KOPT-K1 (cell line): Measurements from ENCODE around the gene EREG.

Experiments used
- H3K27ac ChIP-seq: fragments of 200-600 bp; sonication (generic); 2 replicates; pipeline ENCODE4 v1.5.1; 2016; ENCODE audit warnings: antibody characterized with exemption, mild to moderate bottlenecking, low read depth, low read length; ENCODE audit not compliant: poor library complexity, severe bottlenecking
- H3K36me3 ChIP-seq: fragments of 200-600 bp; sonication (generic); 2 replicates; pipeline ENCODE4 v1.5.1; 2017; ENCODE audit warnings: antibody characterized with exemption, mild to moderate bottlenecking, low read length, moderate library complexity; ENCODE audit not compliant: insufficient read depth
- H3K9me3 ChIP-seq: fragments of 200-600 bp; sonication (generic); 2 replicates; pipeline ENCODE4 v1.5.1; 2017; ENCODE audit warnings: antibody characterized with exemption, low read length, mild to moderate bottlenecking; ENCODE audit not compliant: insufficient read depth, poor library complexity, severe bottlenecking

The EREG gene

GRCh38 chr4:74367656-74368290 lies 2.8 kb downstream of the EREG start:
- no peaks in the 10 kb centered on the region for H3K36me3 ChIP-seq
- no peaks in the 10 kb centered on the region for H3K9me3 ChIP-seq
- H3K27ac ChIP-seq = no peak overlapping the region

GRCh38 chr4:74368596-74368995 lies 3.7 kb downstream of the EREG start:
- H3K9me3 ChIP-seq = no peaks in the 10 kb centered on the region
- H3K36me3 ChIP-seq = no peaks in the 10 kb centered on the region
- no peak overlapping the region for H3K27ac ChIP-seq

- no peaks in the 10 kb centered on the region for H3K36me3 ChIP-seq
- H3K27ac ChIP-seq = no peak overlapping the region
- no peaks in the 10 kb centered on the region for H3K9me3 ChIP-seq
Observed at GRCh38 chr4:74369855-74370254, 4.9 kb downstream of the EREG start.

- Histone ChIP-seq H3K27ac (no peak overlapping the region), H3K36me3 (no peaks in the 10 kb centered on the region), H3K9me3 (no peaks in the 10 kb centered on the region)
Observed at GRCh38 chr4:74370912-74371311, 6.0 kb downstream of the EREG start.

GRCh38 chr4:74374128-74374527 lies 9.2 kb downstream of the EREG start:
- no peak overlapping the region for H3K27ac ChIP-seq
- H3K36me3 ChIP-seq = no peaks in the 10 kb centered on the region
- H3K9me3 ChIP-seq = no peaks in the 10 kb centered on the region

GRCh38 chr4:74374561-74375327 lies 9.8 kb downstream of the EREG start:
- H3K36me3 ChIP-seq = no peaks in the 10 kb centered on the region

GRCh38 chr4:74375824-74376426 lies 11.0 kb downstream of the EREG start:
- Histone ChIP-seq H3K27ac (no peak overlapping the region), H3K36me3 (no peaks in the 10 kb centered on the region), H3K9me3 (no peaks in the 10 kb centered on the region)

More at GRCh38 chr4:74374561-74375327, 9.8 kb downstream of the EREG start:
- Histone ChIP-seq H3K9me3 (no peaks in the 10 kb centered on the region), H3K27ac (no peak overlapping the region)

- H3K9me3 ChIP-seq = no peaks in the 10 kb centered on the region
- H3K36me3 ChIP-seq = no peaks in the 10 kb centered on the region
- H3K27ac ChIP-seq = no peak overlapping the region
Observed at GRCh38 chr4:74376888-74377483, 12.0 kb downstream of the EREG start.

GRCh38 chr4:74377714-74378113 lies 12.8 kb downstream of the EREG start:
- Histone ChIP-seq H3K27ac (no peak overlapping the region), H3K9me3 (no peaks in the 10 kb centered on the region), H3K36me3 (no peaks in the 10 kb centered on the region)

- no peak overlapping the region for H3K27ac ChIP-seq
- H3K9me3 ChIP-seq = no peaks in the 10 kb centered on the region
- H3K36me3 ChIP-seq = no peaks in the 10 kb centered on the region
Observed at GRCh38 chr4:74378573-74378972, 13.6 kb downstream of the EREG start.

GRCh38 chr4:74379912-74380311 lies 15.0 kb downstream of the EREG start:
- Histone ChIP-seq H3K27ac (no peak overlapping the region), H3K9me3 (no peaks in the 10 kb centered on the region), H3K36me3 (no peaks in the 10 kb centered on the region)

GRCh38 chr4:74385386-74385785 lies 20.4 kb downstream of the EREG start:
- no peaks in the 10 kb centered on the region for H3K36me3 ChIP-seq
- no peak overlapping the region for H3K27ac ChIP-seq

GRCh38 chr4:74386159-74386558 lies 21.2 kb downstream of the EREG start:
- Histone ChIP-seq H3K27ac (no peak overlapping the region), H3K36me3 (no peaks in the 10 kb centered on the region), H3K9me3 (no peaks in the 10 kb centered on the region)

More at GRCh38 chr4:74385386-74385785, 20.4 kb downstream of the EREG start:
- H3K9me3 ChIP-seq = no peaks in the 10 kb centered on the region

- Histone ChIP-seq H3K27ac (no peak overlapping the region), H3K36me3 (no peaks in the 10 kb centered on the region), H3K9me3 (no peaks in the 10 kb centered on the region)
Observed at GRCh38 chr4:74387790-74388189, 22.8 kb downstream of the EREG start.

GRCh38 chr4:74389494-74389893 lies 24.5 kb downstream of the EREG start:
- no peaks in the 10 kb centered on the region for H3K9me3 ChIP-seq
- no peaks in the 10 kb centered on the region for H3K36me3 ChIP-seq
- H3K27ac ChIP-seq = no peak overlapping the region
